A549 (cell line): Measurements from ENCODE around the gene CPE. TPM values are rescaled to one million over a fixed set of nuclear protein-coding genes. Genes with fewer than 3 reads are reported as not detected.
"Not testable (repeated sequence)": the region's sequence is repeated elsewhere in the genome, so short reads cannot be mapped to it uniquely, and the experiment has no call there.

Source experiments
- ATAC-seq, 2 experiments: fragments of 200-7000 bp in 1 of 2; fragments of >200 bp in 1 of 2; cut with Nextera tagmentation in 1 of 2; cut with Tn5 transposase in 1 of 2; 3 replicates each; pipeline versions ENCODE4 v1.8.0 to v1.9.1; 2018 to 2020; ENCODE audit warnings: mild to moderate bottlenecking in 1 of 2, moderate library complexity in 1 of 2
- CTCF ChIA-PET: fragments of 300-600 bp; sonication (Branson Sonifier 250); formaldehyde crosslinking; extraction: SDS; loops from one replicate; lab custom pipeline; 2021; ENCODE audit warnings: antibody characterized with exemption, inconsistent platforms; lab: Yijun Ruan, JAX
- POLR2A ChIA-PET: fragments of 350-600 bp; formaldehyde crosslinking; extraction: SDS; loops from one replicate; lab custom pipeline; 2021; ENCODE audit warnings: antibody characterized with exemption, inconsistent platforms; lab: Yijun Ruan, JAX
- DNase-seq, 2 experiments: peaks; one replicate each; pipeline versions ENCODE4 v3.0.0 to v3.0.0-alpha.2; 2011 to 2016; ENCODE audit warnings: low read depth in 1 of 2, low spot score in 1 of 2
- FAIRE-seq: peaks from 2 replicates; lab custom pipeline; 2011; peaks lifted over from hg19 to GRCh38; lab: Jason Lieb, UNC
- H3K27ac ChIP-seq, 2 experiments: fragments of >200 bp; sonication (Bioruptor Twin); formaldehyde crosslinking; 3 replicates each; pipeline ENCODE4 v1.5.1; 2016 to 2017
- H3K4me1 ChIP-seq: fragments of >200 bp; sonication (Bioruptor Twin); formaldehyde crosslinking; 3 replicates; pipeline ENCODE4 v1.6.1; 2016
- H3K4me2 ChIP-seq: fragments of >200 bp; sonication (Bioruptor Twin); formaldehyde crosslinking; 3 replicates; pipeline ENCODE4 v1.6.1; 2016
- H3K4me3 ChIP-seq: fragments of >200 bp; sonication (Bioruptor Twin); formaldehyde crosslinking; 3 replicates; pipeline ENCODE4 v1.5.1; 2016
- H3K9me3 ChIP-seq: fragments of >200 bp; sonication (Bioruptor Twin); formaldehyde crosslinking; 3 replicates; pipeline ENCODE4 v1.6.1; 2016
- ATOH8 ChIP-seq: fragments of 250-450 bp; sonication (Bioruptor Pico); IDR thresholded peaks from 2 replicates; pipeline ENCODE4 v1.5.0; 2020; ENCODE audit warnings: low read depth, mild to moderate bottlenecking, moderate library complexity
- BCL3 ChIP-seq: fragments of >200 bp; sonication (Bioruptor Twin); formaldehyde crosslinking; IDR thresholded peaks from 3 replicates; pipeline ENCODE4 v1.6.1; 2016
- BHLHE40 ChIP-seq: IDR thresholded peaks from 2 replicates; pipeline ENCODE4 v1.6.1; 2012; ENCODE audit warnings: low read depth, low read length, inconsistent platforms
- CBX2 ChIP-seq: fragments of 200-600 bp; sonication (generic); IDR thresholded peaks from 2 replicates; pipeline ENCODE4 v1.6.1; 2016; ENCODE audit warnings: low read depth, mild to moderate bottlenecking, borderline replicate concordance
- CHD2 ChIP-seq: fragments of 150-350 bp; IDR thresholded peaks from 2 replicates; pipeline ENCODE4 v1.6.1; 2014; ENCODE audit warnings: low read length; ENCODE audit not compliant: partially characterized antibody
- CTCF ChIP-seq: fragments of >200 bp; sonication (Bioruptor Twin); formaldehyde crosslinking; IDR thresholded peaks from 3 replicates; pipeline ENCODE4 v1.5.1; 2016
- E2F6 ChIP-seq: IDR thresholded peaks from 2 replicates; pipeline ENCODE4 v1.6.1; 2012; ENCODE audit warnings: low read depth, borderline replicate concordance
- EHF ChIP-seq: fragments of 250-450 bp; sonication (Bioruptor Pico); IDR thresholded peaks from 2 replicates; pipeline ENCODE4 v1.5.0; 2020; ENCODE audit warnings: mild to moderate bottlenecking
- EP300 ChIP-seq, 2 experiments: fragments of >200 bp; sonication (Bioruptor Twin); formaldehyde crosslinking; IDR thresholded peaks; 2 replicates in 1 of 2; 3 replicates in 1 of 2; pipeline ENCODE4 v1.6.1; 2016 to 2017
- HDAC2 ChIP-seq: fragments of 200-600 bp; sonication (generic); IDR thresholded peaks from 2 replicates; pipeline ENCODE4 v1.6.1; 2016
- HES2 ChIP-seq: fragments of >200 bp; sonication (Bioruptor Twin); formaldehyde crosslinking; IDR thresholded peaks from 2 replicates; pipeline ENCODE4 v1.6.1; 2016
- HMGXB4 ChIP-seq: fragments of 250-450 bp; sonication (Bioruptor Pico); IDR thresholded peaks from 2 replicates; pipeline ENCODE4 v1.5.0; 2021; ENCODE audit warnings: mild to moderate bottlenecking, moderate library complexity, borderline replicate concordance
- HOXB13 ChIP-seq: fragments of 250-450 bp; sonication (Bioruptor Pico); IDR thresholded peaks from 2 replicates; pipeline ENCODE4 v1.5.0; 2020; ENCODE audit warnings: low read depth, mild to moderate bottlenecking, moderate library complexity
- JUN ChIP-seq, 2 experiments: fragments of >200 bp; sonication (Bioruptor Twin); formaldehyde crosslinking; IDR thresholded peaks; 2 replicates in 1 of 2; 3 replicates in 1 of 2; pipeline ENCODE4 v1.6.1; 2016 to 2017
- JUNB ChIP-seq: fragments of >200 bp; sonication (Bioruptor Twin); formaldehyde crosslinking; IDR thresholded peaks from 2 replicates; pipeline ENCODE4 v1.6.1; 2016
- KDM1A ChIP-seq: fragments of 200-600 bp; sonication (generic); IDR thresholded peaks from 2 replicates; pipeline ENCODE4 v1.6.1; 2016; ENCODE audit warnings: low read depth, mild to moderate bottlenecking
- KDM5A ChIP-seq: fragments of 200-600 bp; sonication (generic); IDR thresholded peaks from 2 replicates; pipeline ENCODE4 v1.6.1; 2016; ENCODE audit warnings: antibody characterized with exemption, mild to moderate bottlenecking
- PBX3 ChIP-seq: IDR thresholded peaks from 2 replicates; pipeline ENCODE4 v1.6.1; 2012
- RAD21 ChIP-seq, 2 experiments: fragments of >200 bp in 1 of 2; sonication (Bioruptor Twin) in 1 of 2; formaldehyde crosslinking in 1 of 2; IDR thresholded peaks in 1 of 2; conservative IDR thresholded peaks in 1 of 2; 2 replicates in 1 of 2; 3 replicates in 1 of 2; pipeline ENCODE4 v1.6.1; 2012 to 2018; ENCODE audit warnings: inconsistent platforms in 1 of 2
- RCOR1 ChIP-seq: fragments of 150-350 bp; IDR thresholded peaks from 2 replicates; pipeline ENCODE4 v1.6.1; 2014; ENCODE audit warnings: antibody characterized with exemption, low read length, low read depth
- RNF2 ChIP-seq: fragments of 200-600 bp; sonication (generic); IDR thresholded peaks from 2 replicates; pipeline ENCODE4 v1.6.1; 2016; ENCODE audit warnings: low read depth, mild to moderate bottlenecking, antibody characterized with exemption, moderate library complexity, borderline replicate concordance
- USF2 ChIP-seq: fragments of 450-650 bp; IDR thresholded peaks from 2 replicates; pipeline ENCODE4 v1.6.1; 2014; ENCODE audit warnings: antibody characterized with exemption
- ZC3H11A ChIP-seq: fragments of 450-650 bp; IDR thresholded peaks from 2 replicates; pipeline ENCODE4 v1.6.1; 2014; ENCODE audit warnings: antibody characterized with exemption, mild to moderate bottlenecking
- ZSCAN20 ChIP-seq: fragments of 250-450 bp; sonication (Bioruptor Pico); IDR thresholded peaks from 2 replicates; pipeline ENCODE4 v1.8.0; 2022; ENCODE audit warnings: mild to moderate bottlenecking, moderate library complexity
- WGBS: methylation state at CpG from one replicate; pipeline ENCODE4 v1.1.6; 2017; ENCODE audit errors: missing lambda C conversion rate; 5-methylcytosine and 5-hydroxymethylcytosine counted together
- polyA plus RNA-seq, 4 experiments: library from polyadenylated mRNA; depleted of rRNA in 3 of 4; stranded (reverse); fragments of >200 nt; fragmentation: RNase III in 1 of 4; extraction: RNeasy Plus Mini Kit Qiagen cat#74134 plus additional on column Dnase treatment in 1 of 4; gene quantifications; 2 replicates in 3 of 4; 3 replicates in 1 of 4; pipeline ENCODE4 v1.2.3, GENCODE V29; 2011 to 2017

The CPE gene
- polyA plus RNA-seq, 2 of the 4 experiments (the other 2 are of a cell fraction) = 1.6 to 1.9 TPM

GRCh38 chr4:165450871-165451270 lies 72.1 kb downstream of the CPE start (continued):
- TF ChIP-seq HMGXB4 (CRISPR knock-in tag) (no peak), E2F6 (no peak), KDM1A (no peak), CHD2 (no peak), EP300 (IDR thresholded peaks at IDR 0.05) (no peak)
- TF ChIP-seq, all 56 proteins: peak for 0

- WGBS = 13% methylated on average over 5 of the region's 5 CpGs
- CTCF ChIA-PET, H3K4me3 ChIP-seq, H3K27ac ChIP-seq, POLR2A ChIA-PET, H3K9me3 ChIP-seq, H3K4me1 ChIP-seq, FAIRE-seq, H3K4me2 ChIP-seq, DNase-seq, ATAC-seq: not testable (repeated sequence)
These were observed 74.3 kb downstream of the CPE start for GRCh38 chr4:165453140-165453539.

- Histone ChIP-seq H3K9me3 (no peaks in the 10 kb centered on the region), H3K27ac (no peak overlapping the region), H3K4me3 (no peak overlapping the region), H3K4me2 (no peak overlapping the region), H3K4me1 (no peaks in the 10 kb centered on the region)
- no peak for FAIRE-seq
- no peak for ATAC-seq
- ChIA-PET POLR2A (no interaction called here), CTCF (no interaction called here)
- TF ChIP-seq PBX3 (no peak), BHLHE40 (no peak), ATOH8 (CRISPR knock-in tag) (no peak)
- TF ChIP-seq, all 56 proteins: peak for 0
- DNase-seq = no peak
- 9% methylated on average over 2 of the region's 2 CpGs for whole genome bisulfite sequencing
These were observed 75.6 kb downstream of the CPE start for GRCh38 chr4:165454426-165454825.

- DNase-seq (no peak), FAIRE-seq (no peak), ATAC-seq (no peak)
- 18% methylated on average over 2 of the region's 2 CpGs for WGBS
- POLR2A ChIA-PET = no interaction called here
- CTCF ChIA-PET = no interaction called here
- no peaks in the 10 kb centered on the region for H3K9me3 ChIP-seq
- no peak overlapping the region for H3K4me2 ChIP-seq
- no peaks in the 10 kb centered on the region for H3K4me1 ChIP-seq
- H3K27ac ChIP-seq = no peak overlapping the region
- no peak overlapping the region for H3K4me3 ChIP-seq
- TF ChIP-seq HOXB13 (CRISPR knock-in tag) (no peak), EHF (no peak), JUNB (no peak), HDAC2 (no peak), KDM5A (no peak), BCL3 (no peak), HES2 (no peak), CBX2 (no peak), ZC3H11A (no peak), JUN (IDR thresholded peaks at IDR 0.05) (no peak), ZSCAN20 (CRISPR knock-in tag) (no peak), RAD21 (conservative IDR thresholded peaks at IDR 0.05 in 1 of 2, IDR thresholded peaks at IDR 0.05 in 1 of 2) (no peak), EP300 (IDR thresholded peaks at IDR 0.05) (no peak), USF2 (no peak), RNF2 (no peak), CTCF (no peak), RCOR1 (no peak)
These were observed 79.0 kb downstream of the CPE start for GRCh38 chr4:165457793-165458192.
